ENCODE data around the gene INCA1.

- TF ChIP-seq CTCF (IDR thresholded peaks at IDR 0.05), result no peak
- no peak for TF ChIP-seq POLR2A (IDR thresholded peaks at IDR 0.05)
These were observed 36.9 kb downstream of the INCA1 start for GRCh38 chr17:4960279-4960922.
